ENCODE data around the gene CLDND2.

CLDND2 gene

DNA sequence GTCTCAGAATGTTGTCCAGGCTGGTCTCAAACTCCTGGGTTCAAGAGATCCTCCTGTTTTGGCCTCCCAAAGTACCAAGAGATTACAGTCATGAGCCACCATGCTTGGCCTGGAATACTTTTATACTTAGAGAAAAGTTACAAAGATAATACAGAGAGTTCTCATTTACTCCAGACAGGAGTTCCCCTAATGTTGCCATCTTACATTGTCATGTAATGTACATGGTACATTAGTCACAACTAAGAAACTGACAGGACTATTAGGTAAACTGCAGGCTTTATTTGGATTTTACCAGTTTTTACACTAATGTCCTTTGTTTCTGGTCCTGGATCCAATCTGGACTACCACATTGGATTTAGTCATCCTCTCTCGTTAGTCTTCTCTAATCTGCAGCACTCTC, 23.9 kb upstream of the CLDND2 start:
- no peak overlapping the region for H3K4me3 ChIP-seq (ENCODE audit: low read depth, low read length)
- TF ChIP-seq, protein P1, sequence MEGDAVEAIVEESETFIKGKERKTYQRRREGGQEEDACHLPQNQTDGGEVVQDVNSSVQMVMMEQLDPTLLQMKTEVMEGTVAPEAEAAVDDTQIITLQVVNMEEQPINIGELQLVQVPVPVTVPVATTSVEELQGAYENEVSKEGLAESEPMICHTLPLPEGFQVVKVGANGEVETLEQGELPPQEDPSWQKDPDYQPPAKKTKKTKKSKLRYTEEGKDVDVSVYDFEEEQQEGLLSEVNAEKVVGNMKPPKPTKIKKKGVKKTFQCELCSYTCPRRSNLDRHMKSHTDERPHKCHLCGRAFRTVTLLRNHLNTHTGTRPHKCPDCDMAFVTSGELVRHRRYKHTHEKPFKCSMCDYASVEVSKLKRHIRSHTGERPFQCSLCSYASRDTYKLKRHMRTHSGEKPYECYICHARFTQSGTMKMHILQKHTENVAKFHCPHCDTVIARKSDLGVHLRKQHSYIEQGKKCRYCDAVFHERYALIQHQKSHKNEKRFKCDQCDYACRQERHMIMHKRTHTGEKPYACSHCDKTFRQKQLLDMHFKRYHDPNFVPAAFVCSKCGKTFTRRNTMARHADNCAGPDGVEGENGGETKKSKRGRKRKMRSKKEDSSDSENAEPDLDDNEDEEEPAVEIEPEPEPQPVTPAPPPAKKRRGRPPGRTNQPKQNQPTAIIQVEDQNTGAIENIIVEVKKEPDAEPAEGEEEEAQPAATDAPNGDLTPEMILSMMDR (conservative IDR thresholded peaks at IDR 0.05; ENCODE audit: low read depth, low read length): no peak
- DNase-seq (ENCODE audit: low read depth): no peak

DNA sequence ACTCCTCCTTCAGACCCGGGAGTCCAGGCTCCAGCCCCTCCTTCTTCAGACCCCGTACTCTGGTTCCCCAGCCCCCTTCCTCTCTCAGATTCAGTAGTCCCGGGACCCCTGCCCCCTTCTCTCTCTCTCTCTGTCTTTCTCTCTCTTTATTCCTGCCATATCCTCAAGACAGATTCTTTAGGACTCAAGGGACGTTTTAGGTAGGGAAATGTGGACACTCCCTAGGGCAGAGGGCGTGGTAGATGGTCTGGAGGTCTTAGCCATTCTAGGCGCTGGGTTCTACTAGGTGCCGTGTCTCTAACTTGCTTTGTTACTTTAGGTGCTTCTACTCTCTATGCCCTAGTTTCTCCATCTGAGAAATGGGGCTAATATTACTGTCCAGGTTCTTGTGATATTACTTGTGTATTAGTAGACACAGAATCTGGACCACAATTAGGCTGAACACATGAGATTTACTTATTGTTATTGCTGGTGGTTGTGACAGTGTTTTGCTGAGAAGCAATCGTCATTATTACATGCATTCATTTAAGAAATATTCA, 22.3 kb upstream of the CLDND2 start:
- TF ChIP-seq, protein P1 (conservative IDR thresholded peaks at IDR 0.05; ENCODE audit: low read depth, low read length): no peak
- DNase-seq (ENCODE audit: low read depth): no peak

DNA sequence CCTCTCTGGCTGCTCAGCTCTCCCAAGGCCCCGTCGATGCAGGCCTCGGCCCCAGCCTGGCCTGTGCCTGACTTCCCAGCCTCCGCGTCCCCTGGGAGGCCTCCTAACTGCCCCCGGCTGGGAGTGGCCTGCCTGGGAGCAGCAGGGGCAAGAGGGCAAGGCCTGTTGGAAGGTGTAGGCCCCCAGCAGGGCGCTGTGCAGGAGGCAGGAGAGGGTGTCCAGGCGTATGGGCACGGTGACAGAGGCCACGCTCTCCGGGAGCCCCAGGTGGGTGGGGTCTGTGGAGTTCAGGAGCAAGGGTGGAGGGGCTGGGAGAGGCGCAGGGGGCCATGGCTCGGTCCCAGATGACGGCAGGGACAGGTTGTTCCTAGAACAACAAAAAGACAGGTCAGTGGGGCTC, 20.3 kb upstream of the CLDND2 start:
- no peak for DNase-seq (ENCODE audit: low read depth)
- no peak overlapping the region for H3K4me3 ChIP-seq (ENCODE audit: low read depth, low read length)
- TF ChIP-seq, protein P1 (conservative IDR thresholded peaks at IDR 0.05; ENCODE audit: low read depth, low read length): no peak

More for the DNA sequence above, 22.3 kb upstream of the CLDND2 start:
- H3K4me3 ChIP-seq (ENCODE audit: low read depth, low read length): peak overlapping the region; percentile 33

DNA sequence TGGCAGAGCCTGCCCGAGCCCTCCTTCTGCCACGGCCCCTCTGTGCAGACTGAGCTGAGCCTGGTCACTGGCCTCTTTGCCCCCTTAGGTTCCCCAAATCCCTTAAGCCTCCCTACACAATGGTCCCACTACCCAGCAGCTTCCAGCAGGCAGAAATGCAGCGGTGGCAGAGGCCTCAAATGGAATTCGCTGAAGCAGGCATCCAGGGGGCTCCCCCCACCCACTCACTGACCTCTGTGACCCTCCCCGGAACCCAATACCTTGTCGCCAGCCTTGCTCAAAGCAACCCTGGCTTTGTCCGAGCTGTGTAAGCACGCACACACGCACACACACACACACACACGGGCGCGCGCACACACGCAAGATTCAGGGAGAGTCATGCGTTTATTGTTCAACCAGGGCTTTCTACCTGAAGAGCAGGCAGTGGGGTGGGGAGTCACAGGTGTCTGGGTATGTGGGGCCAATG, 19.2 kb upstream of the CLDND2 start, which contains the start of gene LIM2:
Gene LIM2, minus strand, starts transcription at position 51 of the 466 bp plus-strand sequence. CDS start 531 bp downstream, outside the sequence.
- H3K4me3 ChIP-seq (ENCODE audit: low read depth, low read length): no peak within 1 kb of the TSS
- no peak for DNase-seq (ENCODE audit: low read depth)
- TF ChIP-seq, protein P1 (conservative IDR thresholded peaks at IDR 0.05; ENCODE audit: low read depth, low read length): no peak

DNA sequence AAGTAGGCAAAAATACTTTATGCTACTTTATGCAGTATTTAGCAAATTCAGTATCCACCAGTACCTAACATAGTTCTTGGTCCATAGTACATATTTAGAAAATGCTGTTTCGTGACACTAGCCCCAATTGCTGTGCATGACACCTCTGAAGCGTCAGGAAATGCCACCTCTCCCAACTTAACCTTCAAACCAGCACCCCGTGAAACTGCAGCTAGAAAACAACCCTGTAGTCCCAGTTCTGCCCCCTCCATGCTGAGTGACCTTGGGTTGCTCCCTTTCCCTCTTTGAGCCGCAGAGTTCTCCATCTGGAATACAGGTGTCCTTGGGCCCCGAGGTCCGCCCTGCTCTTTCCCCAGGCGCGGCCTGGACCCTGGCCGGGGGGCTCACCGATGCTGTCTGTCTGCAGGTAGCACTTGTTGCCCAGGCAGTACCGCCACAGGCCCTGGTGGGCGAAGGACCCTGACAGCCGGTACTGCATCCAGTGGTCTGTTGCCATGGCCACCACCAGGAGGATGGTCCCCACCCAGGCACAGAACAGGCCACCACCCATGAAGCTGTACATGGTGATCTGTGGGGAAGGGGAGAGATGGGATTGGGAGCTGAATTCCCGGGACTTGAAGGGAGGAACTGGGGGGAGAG, 18.2 kb upstream of the CLDND2 start:
- TF ChIP-seq, protein P1 (conservative IDR thresholded peaks at IDR 0.05; ENCODE audit: low read depth, low read length): no peak
- DNase-seq (ENCODE audit: low read depth): no peak

DNA sequence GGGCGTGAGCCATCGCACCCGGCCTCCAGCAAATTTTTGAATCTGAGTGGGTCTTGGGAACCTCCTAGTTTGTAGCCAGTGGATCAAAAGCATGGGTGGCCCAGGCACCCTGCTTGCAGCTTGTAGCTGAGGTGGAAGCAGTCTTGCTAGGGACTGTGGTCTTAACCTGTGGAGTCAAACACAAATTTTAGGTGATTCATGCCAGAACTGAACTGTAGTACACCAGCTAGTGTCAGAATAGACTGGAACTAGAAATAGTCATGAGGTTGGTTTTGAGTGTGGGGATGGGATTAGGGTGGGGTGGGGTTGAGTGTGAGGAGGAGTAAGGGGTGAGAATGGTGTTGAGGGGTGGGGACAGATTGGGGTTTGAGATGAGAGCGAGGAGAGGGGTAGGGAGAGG, 13.2 kb upstream of the CLDND2 start:
- TF ChIP-seq, protein P1 (conservative IDR thresholded peaks at IDR 0.05; ENCODE audit: low read depth, low read length): no peak
- no peak overlapping the region for H3K4me3 ChIP-seq (ENCODE audit: low read depth, low read length)
- no peak for DNase-seq (ENCODE audit: low read depth)

More for the DNA sequence above, 18.2 kb upstream of the CLDND2 start:
- no peak overlapping the region for H3K4me3 ChIP-seq (ENCODE audit: low read depth, low read length)

DNA sequence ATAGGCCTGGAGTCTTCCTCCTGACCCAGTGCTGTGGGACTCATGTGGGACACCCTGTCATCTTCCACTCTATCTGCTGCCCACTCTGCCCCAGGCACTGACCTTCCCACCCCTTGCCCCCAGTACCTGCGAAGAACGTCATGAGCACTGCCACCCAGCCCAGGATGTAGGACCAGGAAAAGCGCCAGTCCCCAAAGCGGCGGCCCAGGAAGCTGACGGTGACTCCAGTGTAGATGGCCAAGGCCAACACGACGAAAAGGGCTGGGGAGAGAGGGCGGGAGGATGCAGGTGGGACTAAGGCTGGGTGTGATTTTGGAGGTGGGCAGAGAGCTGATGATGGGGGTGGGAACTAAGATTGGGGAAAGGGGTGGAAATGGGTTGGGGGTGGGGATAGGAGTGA, 11.6 kb upstream of the CLDND2 start:
- no peak overlapping the region for H3K4me3 ChIP-seq (ENCODE audit: low read depth, low read length)
- DNase-seq (ENCODE audit: low read depth): no peak
- TF ChIP-seq, protein P1 (conservative IDR thresholded peaks at IDR 0.05; ENCODE audit: low read depth, low read length): no peak

Measured in choroid plexus epithelial cell (primary cell).